ENCODE measurements around the gene FAM120B.

GRCh38 chr6:170285482-170285881 lies 21.1 kb upstream of the FAM120B start:
- TF ChIP-seq CTCF (IDR thresholded peaks at IDR 0.05; ENCODE audit: low read depth, low read length) (no peak), EZH2phosphoT487 (IDR thresholded peaks at IDR 0.05; ENCODE audit: low read depth) (no peak)
